Kidney epithelial cell (primary cell): ENCODE measurements around the gene CNNM3. TPM values are rescaled to one million over a fixed set of nuclear protein-coding genes. Genes with fewer than 3 reads are reported as not detected.

Experiments used
- DNase-seq: peaks from one replicate; pipeline ENCODE4 v3.0.0-alpha.2; 2010; ENCODE audit warnings: low read depth
- H3K27me3 ChIP-seq: 2 replicates; pipeline ENCODE4 v1.6.0; 2011; ENCODE audit warnings: low read length; ENCODE audit not compliant: control insufficient read depth, insufficient read depth
- H3K36me3 ChIP-seq: 2 replicates; pipeline ENCODE4 v1.5.1; 2011; ENCODE audit warnings: low read length; ENCODE audit not compliant: control insufficient read depth, insufficient read depth
- H3K4me3 ChIP-seq: 2 replicates; pipeline ENCODE4 v1.5.1; 2011; ENCODE audit warnings: low read depth, mild to moderate bottlenecking, control low read depth, low read length
- total RNA-seq: library from RNA; depleted of rRNA; stranded (reverse); fragments of >200 nt; gene quantifications from 2 replicates; pipeline ENCODE4 v1.2.3, GENCODE V29; 2015
- TF ChIP-seq, protein P1 (sequence below): IDR thresholded peaks from 2 replicates; pipeline ENCODE4 v1.5.1; 2011; ENCODE audit warnings: mild to moderate bottlenecking, moderate library complexity, low read length, control low read depth, inconsistent platforms; ENCODE audit not compliant: insufficient read depth, poor library complexity, severe bottlenecking

The CNNM3 gene
- total RNA-seq, 1 donor from 2014 or later = 9.2 TPM

GRCh38 chr2:96843538-96844268 is 27.6 kb downstream of the CNNM3 start, which contains the start of gene ANKRD23:
TSS of gene ANKRD23 (minus strand) at chr2:96844021. CDS start at chr2:96843992, 29 bp downstream.
- Histone ChIP-seq H3K36me3 (no peaks in the 10 kb centered on the region), H3K27me3 (no peaks in the 10 kb centered on the region), H3K4me3 (no peak within 1 kb of the TSS)
- DNase-seq = no peak
- TF ChIP-seq, protein P1, sequence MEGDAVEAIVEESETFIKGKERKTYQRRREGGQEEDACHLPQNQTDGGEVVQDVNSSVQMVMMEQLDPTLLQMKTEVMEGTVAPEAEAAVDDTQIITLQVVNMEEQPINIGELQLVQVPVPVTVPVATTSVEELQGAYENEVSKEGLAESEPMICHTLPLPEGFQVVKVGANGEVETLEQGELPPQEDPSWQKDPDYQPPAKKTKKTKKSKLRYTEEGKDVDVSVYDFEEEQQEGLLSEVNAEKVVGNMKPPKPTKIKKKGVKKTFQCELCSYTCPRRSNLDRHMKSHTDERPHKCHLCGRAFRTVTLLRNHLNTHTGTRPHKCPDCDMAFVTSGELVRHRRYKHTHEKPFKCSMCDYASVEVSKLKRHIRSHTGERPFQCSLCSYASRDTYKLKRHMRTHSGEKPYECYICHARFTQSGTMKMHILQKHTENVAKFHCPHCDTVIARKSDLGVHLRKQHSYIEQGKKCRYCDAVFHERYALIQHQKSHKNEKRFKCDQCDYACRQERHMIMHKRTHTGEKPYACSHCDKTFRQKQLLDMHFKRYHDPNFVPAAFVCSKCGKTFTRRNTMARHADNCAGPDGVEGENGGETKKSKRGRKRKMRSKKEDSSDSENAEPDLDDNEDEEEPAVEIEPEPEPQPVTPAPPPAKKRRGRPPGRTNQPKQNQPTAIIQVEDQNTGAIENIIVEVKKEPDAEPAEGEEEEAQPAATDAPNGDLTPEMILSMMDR = no peak

- TF ChIP-seq, protein P1 = no peak
- Histone ChIP-seq H3K27me3 (no peaks in the 10 kb centered on the region), H3K4me3 (no peak overlapping the region), H3K36me3 (no peaks in the 10 kb centered on the region)
- DNase-seq = no peak
Measured at GRCh38 chr2:96844405-96844808, 28.3 kb downstream of the CNNM3 start.

DNA sequence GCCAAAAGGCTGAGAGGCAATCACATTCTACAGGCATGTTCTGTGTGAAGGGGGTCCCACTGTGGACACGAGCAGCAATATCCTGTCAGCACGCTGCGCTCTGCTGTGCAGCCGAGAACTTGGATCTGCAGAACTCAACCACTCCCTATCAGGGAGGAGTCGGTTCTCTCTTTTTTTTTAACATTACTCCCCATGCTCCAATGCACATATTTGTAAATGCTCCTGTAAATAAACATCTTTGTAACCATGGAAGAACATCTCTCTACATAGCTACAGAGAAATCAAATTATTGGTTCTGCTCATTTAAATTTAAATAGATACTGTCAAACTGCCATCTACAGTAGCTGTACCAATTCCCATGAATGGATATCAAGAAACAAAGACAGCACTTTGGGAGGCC is 30.8 kb downstream of the CNNM3 start:
- Histone ChIP-seq H3K4me3 (no peak overlapping the region), H3K36me3 (no peaks in the 10 kb centered on the region), H3K27me3 (no peaks in the 10 kb centered on the region)
- TF ChIP-seq, protein P1 = no peak
- DNase-seq = no peak

GRCh38 chr2:96847586-96847985 is 31.5 kb downstream of the CNNM3 start:
- TF ChIP-seq, protein P1 = no peak
- no peaks in the 10 kb centered on the region for H3K36me3 ChIP-seq
- H3K27me3 ChIP-seq = no peaks in the 10 kb centered on the region
- no peak for DNase-seq
- H3K4me3 ChIP-seq = no peak overlapping the region

DNA sequence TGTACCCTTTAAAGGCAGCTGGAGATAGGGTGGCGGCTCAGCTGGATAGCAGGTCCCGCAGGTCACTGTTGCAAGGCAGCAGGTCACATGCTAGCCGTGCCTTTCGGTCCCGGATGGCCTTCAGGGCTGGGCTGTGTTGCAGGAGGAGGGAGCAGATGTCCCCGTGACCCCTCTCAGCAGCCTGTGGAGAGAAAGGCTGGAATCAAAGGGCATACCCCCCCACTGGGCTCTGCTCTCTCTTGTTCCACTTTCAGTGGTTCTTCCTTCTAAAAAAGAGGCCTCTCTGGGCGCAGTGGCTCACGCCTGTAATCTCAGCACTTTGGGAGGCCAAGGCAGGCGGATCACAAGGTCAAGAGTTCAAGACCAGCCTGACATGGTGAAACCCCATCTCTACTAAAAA is 32.2 kb downstream of the CNNM3 start:
- no peak for DNase-seq
- Histone ChIP-seq H3K27me3 (no peaks in the 10 kb centered on the region), H3K36me3 (no peaks in the 10 kb centered on the region), H3K4me3 (no peak overlapping the region)
- TF ChIP-seq, protein P1 = no peak

DNA sequence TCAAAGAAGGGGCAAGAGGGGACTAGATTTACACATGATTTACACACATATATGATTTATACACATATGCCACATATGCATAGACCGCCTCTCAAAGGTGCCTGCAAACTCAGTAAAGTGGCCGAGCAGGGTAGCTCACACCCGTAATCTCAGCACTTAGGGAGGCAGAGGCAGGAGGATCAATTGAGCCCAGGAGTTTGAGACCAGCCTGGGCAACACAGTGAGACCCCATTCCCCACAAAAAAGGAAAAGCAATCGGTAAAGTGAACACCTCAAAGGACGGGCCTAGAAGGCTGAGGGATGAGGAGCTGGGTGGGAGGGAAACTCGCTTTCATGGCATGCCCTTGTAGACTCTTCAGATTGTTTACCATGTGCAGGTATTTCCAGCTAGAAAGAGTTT is 36.6 kb downstream of the CNNM3 start:
- no peaks in the 10 kb centered on the region for H3K27me3 ChIP-seq
- TF ChIP-seq, protein P1 = no peak
- no peak for DNase-seq
- no peak overlapping the region for H3K4me3 ChIP-seq
- H3K36me3 ChIP-seq = no peaks in the 10 kb centered on the region
